Thyroid gland (tissue), 4 donors: ENCODE measurements around the gene HK3.

ENCODE experiments used
- CTCF ChIP-seq, 6 experiments: fragments of 200-600 bp in 3 of 6; fragments of 450-650 bp in 3 of 6; sonication (generic) in 3 of 6; IDR thresholded peaks; one replicate each; pipeline ENCODE4 v1.5.1; 2016 to 2019; ENCODE audit warnings: antibody characterized with exemption in 6 of 6, mild to moderate bottlenecking in 2 of 6, inconsistent platforms in 1 of 6, moderate library complexity in 1 of 6
- POLR2A ChIP-seq, 2 donors: fragments of 450-650 bp; IDR thresholded peaks; one replicate each; pipeline ENCODE4 v1.6.1; 2017; ENCODE audit warnings: antibody characterized with exemption in 2 of 2, mild to moderate bottlenecking in 2 of 2, moderate library complexity in 1 of 2

DNA sequence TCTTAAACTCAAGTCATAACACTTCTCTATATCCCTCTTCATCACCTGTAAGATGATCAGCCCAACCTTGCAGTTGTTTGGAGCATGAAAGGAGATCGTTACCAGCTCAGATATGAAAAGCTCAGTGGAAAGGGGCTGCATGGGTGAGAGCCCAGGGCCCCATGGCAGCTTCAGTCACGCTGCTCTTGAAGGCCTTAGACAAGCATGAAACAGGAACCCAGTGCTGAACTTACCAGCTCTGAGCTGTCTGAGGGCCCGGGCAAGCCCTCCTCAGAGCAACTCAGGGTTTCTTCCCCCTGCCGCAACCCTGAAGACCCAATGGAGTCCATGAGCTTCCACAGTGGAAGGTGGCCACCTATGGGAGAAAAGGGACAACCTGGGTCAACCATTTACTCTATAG is 3.3 kb downstream of the HK3 start:
- TF ChIP-seq POLR2A (IDR thresholded peaks at IDR 0.05): no peak
- no peak for TF ChIP-seq CTCF (IDR thresholded peaks at IDR 0.05)
